Esophagus muscularis mucosa (tissue), 4 donors: ENCODE measurements around the gene ATOX1.

Source experiments
- EP300 ChIP-seq: sonication (generic); formaldehyde crosslinking; IDR thresholded peaks from one replicate; pipeline ENCODE4 v1.6.1; 2017; ENCODE audit warnings: antibody characterized with exemption
- POLR2A ChIP-seq: fragments of 450-650 bp; IDR thresholded peaks from one replicate; pipeline ENCODE4 v1.6.1; 2017; ENCODE audit warnings: antibody characterized with exemption, moderate library complexity, mild to moderate bottlenecking, low read depth
- POLR2AphosphoS5 ChIP-seq, 2 donors: sonication (generic); formaldehyde crosslinking; IDR thresholded peaks; one replicate each; pipeline ENCODE4 v1.6.1; 2017; ENCODE audit warnings: antibody characterized with exemption in 2 of 2
- TF ChIP-seq, protein P1 (sequence below), 3 experiments: fragments of 200-600 bp in 2 of 3; fragments of 450-650 bp in 1 of 3; sonication (generic) in 2 of 3; IDR thresholded peaks; one replicate each; pipeline ENCODE4 v1.5.1; 2017 to 2019; ENCODE audit warnings: antibody characterized with exemption in 3 of 3, mild to moderate bottlenecking in 2 of 3, moderate library complexity in 1 of 3

DNA sequence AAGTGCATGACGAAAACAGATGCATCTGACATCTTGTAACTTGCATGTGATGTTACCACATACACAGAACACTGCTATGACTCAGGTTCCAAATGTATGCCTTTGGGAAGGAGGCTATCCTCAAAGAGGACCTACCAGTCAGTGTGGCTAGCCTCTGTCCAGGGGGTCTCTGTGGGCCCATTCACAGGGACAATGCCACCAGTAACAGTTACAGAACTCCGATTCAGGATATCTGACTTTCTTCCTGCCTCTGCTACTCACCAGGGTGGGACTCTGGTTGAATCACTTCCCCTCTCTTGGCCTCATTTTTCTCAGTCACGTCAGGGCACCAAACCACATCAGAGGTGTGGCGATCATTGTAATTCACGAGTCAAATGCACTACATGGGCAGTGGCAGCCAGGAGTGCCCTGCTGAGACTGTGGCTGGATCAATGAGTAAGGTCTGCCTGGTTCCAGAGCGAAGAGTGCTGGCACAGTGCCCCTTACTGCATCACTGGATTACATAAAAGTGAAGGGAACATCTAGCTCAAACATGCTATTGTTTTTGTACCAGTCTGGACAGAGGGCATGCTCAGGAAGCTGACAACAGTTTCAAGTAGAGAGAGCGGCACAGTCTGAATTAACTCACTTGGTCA lies 13.2 kb downstream of the ATOX1 start:
- TF ChIP-seq, protein P1, sequence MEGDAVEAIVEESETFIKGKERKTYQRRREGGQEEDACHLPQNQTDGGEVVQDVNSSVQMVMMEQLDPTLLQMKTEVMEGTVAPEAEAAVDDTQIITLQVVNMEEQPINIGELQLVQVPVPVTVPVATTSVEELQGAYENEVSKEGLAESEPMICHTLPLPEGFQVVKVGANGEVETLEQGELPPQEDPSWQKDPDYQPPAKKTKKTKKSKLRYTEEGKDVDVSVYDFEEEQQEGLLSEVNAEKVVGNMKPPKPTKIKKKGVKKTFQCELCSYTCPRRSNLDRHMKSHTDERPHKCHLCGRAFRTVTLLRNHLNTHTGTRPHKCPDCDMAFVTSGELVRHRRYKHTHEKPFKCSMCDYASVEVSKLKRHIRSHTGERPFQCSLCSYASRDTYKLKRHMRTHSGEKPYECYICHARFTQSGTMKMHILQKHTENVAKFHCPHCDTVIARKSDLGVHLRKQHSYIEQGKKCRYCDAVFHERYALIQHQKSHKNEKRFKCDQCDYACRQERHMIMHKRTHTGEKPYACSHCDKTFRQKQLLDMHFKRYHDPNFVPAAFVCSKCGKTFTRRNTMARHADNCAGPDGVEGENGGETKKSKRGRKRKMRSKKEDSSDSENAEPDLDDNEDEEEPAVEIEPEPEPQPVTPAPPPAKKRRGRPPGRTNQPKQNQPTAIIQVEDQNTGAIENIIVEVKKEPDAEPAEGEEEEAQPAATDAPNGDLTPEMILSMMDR (IDR thresholded peaks at IDR 0.05), result no peak
- TF ChIP-seq EP300 (no peak), POLR2A (no peak), POLR2AphosphoS5 (IDR thresholded peaks at IDR 0.05) (peak; percentile 58 to 59)
